Activated CD8-positive, alpha-beta T cell treated with anti-CD3 and anti-CD28 coated beads for 36 hours (primary cell): ENCODE data around the gene PTPRD. TPM values are rescaled to one million over a fixed set of nuclear protein-coding genes. Genes with fewer than 3 reads are reported as not detected.

ENCODE experiments used
- ATAC-seq: fragments of 200-7000 bp; cut with Tn5 transposase; one replicate; pipeline ENCODE4 v1.10.0; 2021; ENCODE audit warnings: mild to moderate bottlenecking, moderate library complexity
- CTCF ChIA-PET: fragments of 350-600 bp; sonication (Branson Sonifier 250); formaldehyde crosslinking; loops from one replicate; lab custom pipeline; 2021; ENCODE audit warnings: antibody characterized with exemption; lab: Charles Lee
- POLR2A ChIA-PET: fragments of 350-600 bp; sonication (Branson Sonifier 250); formaldehyde crosslinking; loops from one replicate; lab custom pipeline; 2021; ENCODE audit warnings: antibody characterized with exemption; lab: Charles Lee
- DNase-seq: peaks from one replicate; pipeline ENCODE4 v3.0.0-alpha.2; 2020
- H3K27ac Mint-ChIP-seq: one replicate; pipeline ENCODE4 v1.8.0; 2021; ENCODE audit warnings: mild to moderate bottlenecking, mixed read lengths
- H3K27me3 Mint-ChIP-seq: one replicate; pipeline ENCODE4 v1.8.0; 2021; ENCODE audit warnings: mixed read lengths
- H3K36me3 Mint-ChIP-seq: one replicate; pipeline ENCODE4 v1.8.0; 2021; ENCODE audit warnings: low read depth, mixed read lengths
- H3K4me1 Mint-ChIP-seq: one replicate; pipeline ENCODE4 v1.8.0; 2021; ENCODE audit warnings: low read depth, mixed read lengths
- H3K4me3 Mint-ChIP-seq: one replicate; pipeline ENCODE4 v1.8.0; 2021; ENCODE audit warnings: mild to moderate bottlenecking, moderate library complexity, mixed read lengths
- H3K9me3 Mint-ChIP-seq: one replicate; pipeline ENCODE4 v1.8.0; 2021; ENCODE audit warnings: mixed read lengths
- intact Hi-C: fragments of 100-400 bp; cut with micrococcal nuclease; formaldehyde crosslinking; loops from one replicate; pipeline ENCODE4 v1.10.0; 2022
- total RNA-seq, 2 experiments: library from RNA; stranded (reverse); gene quantifications; one replicate each; pipeline ENCODE4 v1.2.3, GENCODE V29; 2021
- TF ChIP-seq, protein P1 (sequence below): fragments of 200-600 bp; IDR thresholded peaks from one replicate; pipeline ENCODE4 v1.8.0; 2022; ENCODE audit warnings: antibody characterized with exemption, mild to moderate bottlenecking

The PTPRD gene
- total RNA-seq, 2 experiments from 2014 or later: not detected

DNA sequence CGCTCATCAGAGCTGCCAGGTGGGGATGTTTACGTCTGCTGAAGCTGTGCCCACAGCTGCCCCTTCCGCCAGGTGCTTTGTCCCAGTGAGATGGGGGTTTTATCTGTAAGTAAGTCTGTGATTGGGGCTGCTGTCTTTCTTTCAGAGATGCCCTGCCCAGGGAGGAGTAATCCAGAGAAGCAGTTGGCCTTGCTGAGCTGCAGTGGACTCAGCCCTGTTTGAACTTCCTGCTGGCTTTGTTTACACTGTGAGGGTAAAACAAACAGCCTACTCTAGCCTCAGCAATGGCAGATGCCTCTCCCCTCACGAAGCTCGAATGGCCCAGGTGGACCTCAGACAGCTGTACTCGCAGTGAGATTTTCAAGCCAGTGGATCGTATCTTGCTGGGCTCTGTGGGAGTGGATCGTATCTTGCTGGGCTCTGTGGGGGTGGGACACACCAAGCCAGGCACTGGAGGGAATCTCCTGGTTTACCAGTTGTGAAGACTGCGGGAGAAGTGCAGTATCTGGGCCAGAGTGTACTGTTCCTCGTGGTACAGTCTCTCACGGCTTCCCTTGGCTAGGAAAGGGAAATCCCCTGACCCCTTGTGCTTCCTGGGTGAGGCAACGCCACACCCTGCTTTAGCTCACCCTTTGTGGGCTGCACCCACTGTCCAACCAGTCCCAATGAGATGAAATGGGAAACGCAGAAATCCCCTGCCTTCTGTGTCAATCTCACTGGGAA lies 2283.1 kb downstream of the PTPRD start:
- TF ChIP-seq, protein P1, sequence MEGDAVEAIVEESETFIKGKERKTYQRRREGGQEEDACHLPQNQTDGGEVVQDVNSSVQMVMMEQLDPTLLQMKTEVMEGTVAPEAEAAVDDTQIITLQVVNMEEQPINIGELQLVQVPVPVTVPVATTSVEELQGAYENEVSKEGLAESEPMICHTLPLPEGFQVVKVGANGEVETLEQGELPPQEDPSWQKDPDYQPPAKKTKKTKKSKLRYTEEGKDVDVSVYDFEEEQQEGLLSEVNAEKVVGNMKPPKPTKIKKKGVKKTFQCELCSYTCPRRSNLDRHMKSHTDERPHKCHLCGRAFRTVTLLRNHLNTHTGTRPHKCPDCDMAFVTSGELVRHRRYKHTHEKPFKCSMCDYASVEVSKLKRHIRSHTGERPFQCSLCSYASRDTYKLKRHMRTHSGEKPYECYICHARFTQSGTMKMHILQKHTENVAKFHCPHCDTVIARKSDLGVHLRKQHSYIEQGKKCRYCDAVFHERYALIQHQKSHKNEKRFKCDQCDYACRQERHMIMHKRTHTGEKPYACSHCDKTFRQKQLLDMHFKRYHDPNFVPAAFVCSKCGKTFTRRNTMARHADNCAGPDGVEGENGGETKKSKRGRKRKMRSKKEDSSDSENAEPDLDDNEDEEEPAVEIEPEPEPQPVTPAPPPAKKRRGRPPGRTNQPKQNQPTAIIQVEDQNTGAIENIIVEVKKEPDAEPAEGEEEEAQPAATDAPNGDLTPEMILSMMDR: no peak

DNA sequence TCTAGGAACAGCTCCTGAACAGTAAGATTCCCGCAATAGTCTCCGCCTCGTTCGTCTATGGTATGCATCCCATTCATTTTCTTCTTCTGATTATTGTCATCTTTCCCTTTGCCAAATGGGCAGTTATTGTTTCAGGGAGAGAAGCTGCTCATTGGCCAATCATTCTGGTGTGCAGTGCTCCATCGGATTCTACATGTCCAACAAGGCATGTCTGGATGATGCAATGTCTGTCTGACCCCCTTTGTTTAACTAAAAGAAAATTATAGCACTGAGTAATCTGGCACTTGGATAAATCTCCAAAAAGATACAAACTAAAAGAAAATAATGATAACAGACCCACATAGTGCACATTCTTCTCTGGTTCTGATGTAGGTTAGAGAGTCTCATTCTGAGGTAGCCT lies 2297.6 kb downstream of the PTPRD start:
- ATAC-seq (no peak), DNase-seq (no peak)
- Mint-ChIP-seq H3K27me3 (no peaks in the 10 kb centered on the region), H3K4me1 (no peaks in the 10 kb centered on the region), H3K36me3 (no peaks in the 10 kb centered on the region), H3K9me3 (peaks cover under 1% of the 10 kb centered on the region), H3K27ac (no peak overlapping the region), H3K4me3 (no peak overlapping the region)
- intact Hi-C loops: no loop called here
- ChIA-PET CTCF (interaction anchor here (0.6 kb wide), 1 partner anchor 61 kb away, joined by 3 read pairs; no protein-coding TSS in a partner anchor), POLR2A (no interaction called here)
- TF ChIP-seq, protein P1: no peak

More for the DNA sequence above, 2283.1 kb downstream of the PTPRD start:
- no peak for ATAC-seq
- Mint-ChIP-seq H3K36me3 (no peaks in the 10 kb centered on the region), H3K27ac (no peak overlapping the region), H3K9me3 (peaks cover 1% of the 10 kb centered on the region), H3K4me3 (no peak overlapping the region), H3K27me3 (peaks cover 7% of the 10 kb centered on the region), H3K4me1 (no peaks in the 10 kb centered on the region)
- intact Hi-C loops: no loop called here
- POLR2A ChIA-PET: no interaction called here
- no peak for DNase-seq
- CTCF ChIA-PET: no interaction called here

GRCh38 chr9:8309258-8309657 lies 2303.5 kb downstream of the PTPRD start:
- intact Hi-C loops: no loop called here
- Mint-ChIP-seq H3K9me3 (peaks cover 11% of the 10 kb centered on the region), H3K27ac (no peak overlapping the region), H3K4me3 (no peak overlapping the region), H3K4me1 (no peaks in the 10 kb centered on the region), H3K36me3 (no peaks in the 10 kb centered on the region), H3K27me3 (no peaks in the 10 kb centered on the region)
- DNase-seq (no peak), ATAC-seq (no peak)
- POLR2A ChIA-PET: no interaction called here
- CTCF ChIA-PET: no interaction called here
- TF ChIP-seq, protein P1: no peak

DNA sequence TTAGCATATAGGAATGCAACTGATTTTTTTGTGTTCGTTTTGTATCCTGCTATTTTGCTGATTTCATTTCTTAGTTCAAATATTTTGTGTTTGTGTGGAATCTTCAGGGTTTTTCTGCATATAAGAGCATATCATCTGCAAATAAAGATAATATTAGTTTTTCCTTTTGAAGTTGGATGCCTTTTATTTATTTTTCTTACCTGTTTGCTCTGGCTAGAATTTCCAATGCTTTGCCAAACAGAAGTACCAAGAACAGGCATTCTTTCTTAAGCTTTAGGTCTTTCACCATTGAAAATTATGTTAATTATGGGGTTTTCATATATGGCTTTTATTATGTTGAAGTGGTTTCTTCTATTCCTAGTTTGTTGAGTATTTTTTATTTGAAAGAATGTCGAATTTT lies 2308.1 kb downstream of the PTPRD start:
- ATAC-seq (no peak), DNase-seq (no peak)
- no peaks in the 10 kb centered on the region for H3K4me1 Mint-ChIP-seq

GRCh38 chr9:8301296-8301695 lies 2311.5 kb downstream of the PTPRD start:
- Mint-ChIP-seq H3K9me3 (peaks cover 2% of the 10 kb centered on the region), H3K4me1 (no peaks in the 10 kb centered on the region), H3K27ac (no peak overlapping the region), H3K4me3 (no peak overlapping the region), H3K27me3 (no peaks in the 10 kb centered on the region), H3K36me3 (no peaks in the 10 kb centered on the region)
- DNase-seq: no peak
- TF ChIP-seq, protein P1: no peak
- intact Hi-C loops: no loop called here
- CTCF ChIA-PET: no interaction called here
- POLR2A ChIA-PET: no interaction called here
- no peak for ATAC-seq

More for the DNA sequence above, 2308.1 kb downstream of the PTPRD start:
- Mint-ChIP-seq H3K27ac (no peak overlapping the region), H3K9me3 (peaks cover 11% of the 10 kb centered on the region), H3K27me3 (no peaks in the 10 kb centered on the region), H3K4me3 (no peak overlapping the region), H3K36me3 (no peaks in the 10 kb centered on the region)
- TF ChIP-seq, protein P1: no peak
- ChIA-PET POLR2A (no interaction called here), CTCF (no interaction called here)
- intact Hi-C loops: no loop called here
